Measurements from ENCODE around the gene SLC24A1. TPM values are rescaled to one million over a fixed set of nuclear protein-coding genes. Genes with fewer than 3 reads are reported as not detected.

The SLC24A1 gene
- total RNA-seq, 1 experiment from 2014 or later, result 2.1 TPM

DNA sequence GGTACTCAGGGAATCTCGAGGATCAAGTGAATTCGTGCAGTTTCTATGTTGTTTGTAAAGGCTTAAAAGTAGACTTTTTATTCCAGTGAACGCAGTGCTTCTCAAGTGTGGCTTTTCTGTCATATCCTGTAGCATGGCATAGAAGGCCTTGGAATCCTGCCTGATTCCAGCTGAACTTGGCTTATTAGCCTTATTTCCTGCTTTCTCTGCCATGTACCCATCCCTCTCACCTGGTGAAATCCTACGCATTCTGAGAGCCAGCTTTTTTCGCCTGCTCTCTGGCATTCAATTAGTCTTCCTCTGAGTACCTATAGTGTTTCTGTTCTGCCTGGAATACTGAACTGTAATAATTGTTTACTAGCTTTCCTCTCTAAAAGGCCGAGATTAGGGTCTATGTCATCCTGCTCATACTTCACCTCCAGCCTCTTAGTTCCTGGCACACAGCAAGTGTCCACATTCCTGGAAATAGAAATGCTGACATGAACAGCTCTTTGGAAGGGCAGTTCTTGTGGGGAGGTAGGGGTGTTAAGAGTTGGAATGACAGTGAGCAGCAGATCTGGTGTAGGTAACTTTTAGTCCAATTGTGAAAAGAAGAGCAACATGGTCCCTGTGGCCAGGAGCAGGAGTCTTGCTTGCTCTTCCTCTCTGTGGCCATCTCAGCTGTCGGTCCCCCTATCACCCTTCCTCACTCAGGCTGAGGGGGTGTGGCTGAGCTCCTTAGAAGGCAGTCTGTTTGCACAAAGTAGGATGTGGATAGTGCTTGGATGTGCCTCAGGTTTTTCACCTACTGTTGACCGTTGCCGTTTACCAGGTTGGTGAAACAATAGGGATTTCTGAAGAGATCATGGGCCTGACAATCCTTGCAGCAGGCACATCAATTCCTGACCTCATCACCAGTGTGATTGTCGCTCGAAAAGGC lies 30.4 kb downstream of the SLC24A1 start:
- no peak for DNase-seq (ENCODE audit: low read depth)

DNA sequence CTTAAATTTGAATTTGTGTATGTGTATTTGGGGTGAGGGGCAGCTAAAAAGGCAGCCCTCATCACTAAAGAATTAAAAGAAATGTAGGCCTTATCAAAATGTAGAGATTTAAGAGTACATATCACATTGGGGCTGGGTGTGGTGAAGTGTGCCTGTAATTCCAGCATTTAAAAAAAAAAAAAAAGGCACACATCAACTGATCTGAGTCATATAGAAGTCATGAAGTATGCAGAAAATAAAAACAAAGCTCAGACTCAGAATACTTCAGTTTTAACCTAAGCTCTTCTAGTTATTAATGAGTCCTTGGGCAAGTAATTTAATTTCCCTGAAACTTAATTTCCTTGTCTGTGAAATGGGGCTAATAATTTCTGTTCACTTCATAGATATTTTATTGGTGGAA lies 31.6 kb downstream of the SLC24A1 start:
- peak; percentile 51 for DNase-seq (ENCODE audit: low read depth)

DNA sequence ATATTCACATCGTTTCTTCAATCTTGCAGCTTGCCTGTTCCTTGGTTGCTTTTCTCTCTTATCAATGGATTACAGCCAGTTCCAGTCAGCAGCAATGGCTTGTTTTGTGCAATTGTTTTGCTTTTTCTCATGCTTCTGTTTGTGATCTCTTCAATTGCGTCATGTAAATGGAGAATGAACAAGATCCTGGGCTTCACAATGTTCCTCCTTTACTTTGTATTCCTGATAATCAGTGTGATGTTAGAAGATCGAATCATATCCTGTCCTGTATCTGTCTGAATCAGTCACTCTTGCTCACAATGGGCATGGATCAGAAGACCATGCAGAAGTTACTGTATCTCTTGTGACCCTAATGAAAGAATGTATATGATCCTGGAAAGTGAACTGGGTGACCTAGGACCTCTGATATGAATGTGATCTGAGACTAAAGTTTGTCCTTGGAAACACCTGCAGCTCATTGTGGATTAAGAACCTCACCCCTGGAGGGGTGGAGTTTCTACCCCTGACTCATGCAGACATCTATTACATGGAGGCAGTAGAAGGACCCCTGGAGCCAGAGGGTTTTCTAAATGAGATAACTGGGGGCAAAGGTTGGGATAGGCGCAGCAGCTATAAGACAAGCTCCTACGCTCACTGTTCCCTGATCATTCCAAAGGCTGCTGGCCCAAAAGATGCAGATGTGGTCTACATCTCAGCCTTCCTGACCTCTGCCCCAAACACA lies 32.2 kb downstream of the SLC24A1 start:
- DNase-seq (ENCODE audit: low read depth), result peak; percentile 15

DNA sequence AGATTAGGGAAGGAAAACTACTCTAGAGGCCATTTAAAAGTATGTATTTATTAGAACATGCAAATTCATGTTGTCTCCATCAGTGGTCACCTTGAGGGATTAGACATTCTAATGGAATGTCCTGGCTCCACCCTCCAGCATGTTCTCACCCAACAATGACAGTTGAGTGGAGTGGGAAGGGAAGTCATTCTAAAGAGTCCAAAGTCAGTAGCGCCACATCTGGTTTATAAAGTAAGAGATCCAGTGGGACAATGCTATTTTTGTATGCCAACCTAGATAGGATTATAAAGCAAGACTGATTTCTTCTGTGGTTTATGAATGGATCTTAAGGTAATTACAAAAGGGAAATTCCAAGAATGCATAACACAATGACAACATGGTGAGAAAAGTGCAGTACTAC lies 33.3 kb downstream of the SLC24A1 start:
- DNase-seq (ENCODE audit: low read depth), result peak; percentile 82

- DNase-seq (ENCODE audit: low read depth), result no peak
Observed at GRCh38 chr15:65655457-65655856, 33.7 kb downstream of the SLC24A1 start.

DNA sequence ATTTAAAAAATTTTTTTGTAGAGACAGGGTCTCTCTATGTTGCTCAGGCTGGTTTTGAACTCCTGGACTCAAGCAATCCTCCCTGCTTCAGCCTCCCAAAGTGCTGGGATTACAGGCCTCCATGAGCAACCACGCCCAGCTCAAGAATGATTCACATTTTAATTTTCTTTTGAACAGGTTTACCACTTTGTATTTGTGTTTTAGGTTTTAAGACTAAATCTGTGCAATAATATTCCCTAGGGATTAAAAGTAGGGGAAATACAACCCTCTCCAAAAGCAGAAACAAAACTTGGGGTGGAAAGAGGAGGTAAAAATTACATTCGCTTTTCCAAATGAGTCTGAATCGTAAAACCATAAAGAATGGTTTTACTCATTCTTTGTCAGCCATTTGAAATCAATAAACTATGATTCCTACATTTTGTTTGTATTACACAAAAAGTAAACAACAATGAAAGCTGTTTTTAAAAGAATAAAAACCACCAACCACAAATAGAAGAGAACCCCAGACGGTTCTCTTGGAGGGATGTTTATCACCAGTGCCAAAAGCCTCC lies 37.8 kb downstream of the SLC24A1 start:
- no peak for DNase-seq (ENCODE audit: low read depth)

GRCh38 chr15:65660927-65661326 lies 39.2 kb downstream of the SLC24A1 start:
- no peak for DNase-seq (ENCODE audit: low read depth)

DNA sequence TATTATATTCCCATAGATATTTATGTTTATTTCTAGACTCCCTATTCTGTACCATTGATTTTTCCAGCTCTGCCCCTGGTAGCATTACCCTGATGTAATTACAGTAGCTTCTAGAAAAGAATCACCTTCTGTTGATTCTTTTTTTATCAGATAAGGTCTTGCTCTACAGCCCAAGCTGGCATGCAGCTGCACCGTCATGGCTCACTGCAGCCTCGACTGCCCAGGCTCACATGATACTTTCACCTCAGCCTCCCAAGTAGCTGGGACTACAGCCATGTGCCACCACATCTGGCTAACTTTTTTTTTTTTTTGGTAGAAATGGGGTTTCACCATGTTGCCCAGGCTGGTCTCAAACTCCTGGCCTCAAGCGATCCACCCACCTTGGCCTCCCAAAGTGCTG lies 41.8 kb downstream of the SLC24A1 start:
- DNase-seq (ENCODE audit: low read depth), result no peak

GRCh38 chr15:65666257-65666656 lies 44.5 kb downstream of the SLC24A1 start:
- peak; percentile 35 for DNase-seq (ENCODE audit: low read depth)

DNA sequence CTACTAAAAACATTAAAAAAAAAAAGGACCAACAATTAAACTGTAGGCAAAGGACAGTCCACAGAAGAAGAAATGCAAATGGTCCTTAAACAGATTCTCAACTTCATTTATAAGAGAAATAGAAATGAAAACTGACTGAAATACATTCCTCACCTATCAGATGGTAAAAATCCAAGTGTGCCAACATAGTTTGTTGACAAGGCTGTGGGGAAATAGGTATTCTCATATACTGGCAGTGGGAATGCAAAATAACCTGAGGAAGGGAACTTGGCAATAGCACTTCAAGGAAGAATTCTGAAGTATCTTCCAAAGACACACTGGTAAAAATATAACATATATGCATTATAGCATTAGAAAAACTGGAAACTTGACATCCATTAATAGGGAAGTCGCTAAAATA lies 53.8 kb downstream of the SLC24A1 start:
- no peak for DNase-seq (ENCODE audit: low read depth)

- DNase-seq (ENCODE audit: low read depth), result no peak
Observed at GRCh38 chr15:65676123-65676522, 54.4 kb downstream of the SLC24A1 start.

DNA sequence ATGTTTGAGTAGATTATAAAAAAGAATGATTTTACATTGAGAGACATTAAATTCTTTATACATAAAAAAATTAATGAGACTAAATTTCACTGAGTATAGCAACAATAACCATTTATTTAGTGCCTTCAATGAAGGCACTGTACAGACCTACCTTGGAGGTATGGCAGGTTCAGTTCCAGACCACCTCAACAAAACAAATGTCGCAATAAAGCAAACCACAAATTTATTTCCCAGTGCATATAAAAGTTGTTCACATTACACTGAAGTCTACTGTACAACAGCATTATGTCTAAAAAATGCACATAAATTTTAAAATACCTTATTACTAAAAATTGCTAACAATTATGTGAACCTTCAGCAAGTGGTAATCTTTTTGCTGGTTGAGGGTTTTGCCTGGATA lies 58.8 kb downstream of the SLC24A1 start:
- no peak for DNase-seq (ENCODE audit: low read depth)

DNA sequence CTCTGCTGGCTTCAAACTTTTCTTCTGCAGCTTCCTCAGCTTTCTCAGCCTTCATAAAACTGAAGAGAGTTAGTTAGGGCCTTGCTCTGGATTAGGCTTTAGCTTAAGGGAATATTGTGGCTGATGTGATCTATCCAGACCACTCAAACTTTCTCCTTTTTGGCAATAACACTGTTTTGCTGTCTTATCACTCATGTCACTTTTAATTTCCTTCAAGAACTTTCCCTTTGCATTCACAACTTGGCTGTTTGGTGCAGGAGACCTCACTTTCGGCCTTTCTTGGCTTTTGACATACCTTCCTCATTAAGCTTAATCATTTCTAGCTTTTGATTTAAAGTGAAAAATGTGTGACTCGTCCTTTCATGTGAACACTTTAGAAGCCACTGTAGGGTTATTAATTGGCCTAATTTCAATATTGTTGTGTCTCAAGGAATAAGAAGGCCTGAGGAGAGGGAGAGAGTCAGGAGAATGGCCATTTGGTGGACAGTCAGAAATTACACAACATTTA lies 60.7 kb downstream of the SLC24A1 start:
- DNase-seq (ENCODE audit: low read depth), result no peak

- DNase-seq (ENCODE audit: low read depth), result no peak
Observed at GRCh38 chr15:65688462-65688861, 66.7 kb downstream of the SLC24A1 start.

- no peak for DNase-seq (ENCODE audit: low read depth)
Observed at GRCh38 chr15:65690173-65690572, 68.4 kb downstream of the SLC24A1 start.

DNA sequence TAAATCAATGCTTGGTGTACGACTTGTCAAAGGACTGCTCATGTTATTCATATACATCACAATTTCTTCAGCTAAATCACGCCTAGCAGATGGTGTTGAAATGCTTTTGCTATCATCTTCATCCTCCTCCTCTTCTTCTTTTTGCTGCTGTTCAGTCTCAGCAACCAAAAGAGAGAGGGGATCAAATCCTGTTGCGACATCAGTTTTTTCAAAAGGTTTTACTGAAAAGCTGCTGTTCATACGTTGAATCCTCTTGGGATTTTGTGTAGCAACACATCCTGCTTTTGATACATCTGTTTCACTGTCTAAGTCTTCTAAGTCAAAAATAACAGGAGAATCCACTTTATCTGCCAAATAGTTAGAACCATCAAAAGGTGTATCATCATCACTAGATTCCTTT lies 69.0 kb downstream of the SLC24A1 start:
- DNase-seq (ENCODE audit: low read depth), result no peak

DNA sequence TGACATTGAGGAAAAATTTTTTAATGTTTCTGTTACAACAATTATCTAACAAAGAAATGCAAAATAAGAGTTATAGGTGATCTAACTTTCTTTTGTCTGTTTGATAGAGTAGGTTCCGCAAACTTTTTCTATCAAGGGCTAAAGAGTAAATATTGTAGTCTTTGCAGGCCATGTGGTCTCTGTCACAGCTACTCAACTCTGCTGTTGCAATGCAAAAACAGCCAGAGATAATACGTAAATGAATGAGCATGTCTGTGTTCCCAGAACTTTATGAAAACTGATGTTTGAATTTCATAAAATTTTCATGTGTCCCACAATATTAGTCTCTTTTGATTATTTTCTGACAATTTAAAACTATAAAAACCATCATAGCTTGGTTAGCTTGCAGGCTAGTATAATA lies 73.3 kb downstream of the SLC24A1 start:
- DNase-seq (ENCODE audit: low read depth), result no peak

Other genes with a start within 250 kb of the SLC24A1 start
- not detected in 2 replicates for gene IGDCC3, start 243.9 kb upstream of the SLC24A1 start, total RNA-seq (2014; rRNA removed; shearing (Covaris generic))
- gene IGDCC4, start 199.0 kb upstream of the SLC24A1 start, total RNA-seq (2014; rRNA removed; shearing (Covaris generic)), result 0.10 and 0.15 TPM in 2 replicates
- 16.4 and 29.2 TPM in 2 replicates for gene DPP8, start 104.2 kb upstream of the SLC24A1 start, total RNA-seq (2014; rRNA removed; shearing (Covaris generic))
- gene HACD3, start 91.5 kb upstream of the SLC24A1 start, total RNA-seq (2014; rRNA removed; shearing (Covaris generic)), result 104 and 120 TPM in 2 replicates
- 35.9 and 55.3 TPM in 2 replicates for gene INTS14, start 10.8 kb upstream of the SLC24A1 start, total RNA-seq (2014; rRNA removed; shearing (Covaris generic))
- gene DENND4A, start 170.4 kb downstream of the SLC24A1 start, total RNA-seq (2014; rRNA removed; shearing (Covaris generic)), result 9.6 and 13.9 TPM in 2 replicates
- gene RAB11A, start 247.6 kb downstream of the SLC24A1 start, total RNA-seq (2014; rRNA removed; shearing (Covaris generic)), result 304 and 386 TPM in 2 replicates